ENCODE measurements around the gene HSPBAP1. TPM values are rescaled to one million over a fixed set of nuclear protein-coding genes. Genes with fewer than 3 reads are reported as not detected.

HSPBAP1 gene
- total and polyA plus RNA-seq, 2 of the 4 experiments (the other 2 are of a cell fraction), result 2.6 to 4.8 TPM

- TF ChIP-seq MAZ (IDR thresholded peaks at IDR 0.05; ENCODE audit: borderline replicate concordance, low read depth, low read length) (no peak), CEBPB (IDR thresholded peaks at IDR 0.05; ENCODE audit: low read depth, low read length) (no peak), SMC3 (IDR thresholded peaks at IDR 0.05; ENCODE audit: low read depth, low read length) (no peak)
- TF ChIP-seq, protein P1, sequence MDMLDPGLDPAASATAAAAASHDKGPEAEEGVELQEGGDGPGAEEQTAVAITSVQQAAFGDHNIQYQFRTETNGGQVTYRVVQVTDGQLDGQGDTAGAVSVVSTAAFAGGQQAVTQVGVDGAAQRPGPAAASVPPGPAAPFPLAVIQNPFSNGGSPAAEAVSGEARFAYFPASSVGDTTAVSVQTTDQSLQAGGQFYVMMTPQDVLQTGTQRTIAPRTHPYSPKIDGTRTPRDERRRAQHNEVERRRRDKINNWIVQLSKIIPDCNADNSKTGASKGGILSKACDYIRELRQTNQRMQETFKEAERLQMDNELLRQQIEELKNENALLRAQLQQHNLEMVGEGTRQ (IDR thresholded peaks at IDR 0.05; ENCODE audit: low read depth, low read length), result no peak
These were observed 42.0 kb upstream of the HSPBAP1 start (continued) for GRCh38 chr3:122835590-122835989.

DNA sequence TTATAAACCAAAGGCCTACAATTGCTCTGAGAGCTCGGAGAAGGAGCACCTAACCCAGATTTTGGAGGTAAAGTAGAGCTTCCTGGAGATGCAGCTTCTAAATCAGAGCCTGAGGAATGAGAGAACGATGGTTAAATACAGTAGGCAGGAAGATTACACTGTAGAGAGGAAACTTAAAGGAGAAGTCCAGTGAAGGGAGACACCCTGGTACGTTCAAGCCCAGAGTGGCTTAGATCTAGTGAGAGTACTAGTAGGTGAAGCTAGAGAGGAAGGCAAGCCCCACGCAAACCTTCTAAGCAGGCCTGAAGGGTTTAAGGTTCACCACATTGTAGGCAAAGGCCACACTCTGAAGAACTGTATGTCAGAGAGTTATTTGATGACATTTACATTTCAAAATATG, 34.6 kb upstream of the HSPBAP1 start:
- Histone ChIP-seq H4K8ac (ENCODE audit: low read depth in 2 of 2, low read length in 2 of 2) (no peak overlapping the region), H3K9me1 (ENCODE audit: insufficient read depth, low read length) (no peaks in the 10 kb centered on the region; the same call in 1 of the 2 replicates), H2BK15ac (ENCODE audit: low read depth, low read length) (no peak overlapping the region), H3K9ac (ENCODE audit: low read depth, low read length) (no peak overlapping the region), H3K23ac (ENCODE audit: low read depth, low read length) (no peak overlapping the region), H3K4me2 (ENCODE audit: low read depth, low read length) (no peak overlapping the region), H3K27me3 (ENCODE audit: control insufficient read depth, insufficient read depth, low read length) (no peaks in the 10 kb centered on the region), H3K4ac (ENCODE audit: low read depth, low read length) (no peak overlapping the region), H3K4me3 (ENCODE audit: insufficient read depth, low read depth, low read length) (no peak overlapping the region), H3K56ac (ENCODE audit: extremely low read depth, insufficient read depth, low read length) (no peak overlapping the region), H4K20me1 (ENCODE audit: insufficient read depth, low read length) (no peaks in the 10 kb centered on the region), H3K36me3 (ENCODE audit: control insufficient read depth, insufficient read depth, low read length) (peaks cover 6% of the 10 kb centered on the region; the same call in 1 of the 2 replicates), H2BK20ac (ENCODE audit: low read depth, low read length) (no peak overlapping the region), H2BK5ac (ENCODE audit: low read depth, low read length, poor library complexity, severe bottlenecking) (no peak overlapping the region), H2AK5ac (ENCODE audit: low read depth, low read length) (no peak overlapping the region), H2BK120ac (ENCODE audit: low read depth, low read length) (no peak overlapping the region), H3K9me3 (ENCODE audit: control insufficient read depth, insufficient read depth, low read length) (no peaks in the 10 kb centered on the region), H3K14ac (replicated peaks; ENCODE audit: low read depth, low read length) (no peak overlapping the region), H4K5ac (ENCODE audit: low read depth, low read length) (no peak overlapping the region), H3K18ac (ENCODE audit: low read depth, low read length) (no peak overlapping the region), H3K4me1 (ENCODE audit: control insufficient read depth, insufficient read depth, low read length) (no peaks in the 10 kb centered on the region), H4K91ac (ENCODE audit: insufficient read depth, low read depth, low read length) (no peak overlapping the region), H2AFZ (replicated peaks; ENCODE audit: low read length, poor library complexity) (no peak overlapping the region), H2AK9ac (replicated peaks; ENCODE audit: low read depth, low read length, poor library complexity) (no peak overlapping the region), H3K79me1 (ENCODE audit: low read depth in 1 of 2, low read length in 2 of 2) (no peaks in the 10 kb centered on the region), H3K27ac (ENCODE audit: insufficient read depth, low read length) (no peak overlapping the region)
- dilution Hi-C loops (cut with HindIII; ENCODE audit: low sequenced_read_pairs, unreplicated experiment) (no loop called here), in situ Hi-C loops (cut with MboI; ENCODE audit: low sequenced_read_pairs) (no loop called here), intact Hi-C loops (cut with micrococcal nuclease) (no loop called here)
- no TSS peak for BruUV-seq (replicated peaks)
- DNase-seq (no peak), ATAC-seq (ENCODE audit: low read depth) (no peak)
- ChIA-PET CTCF (no interaction called here), POLR2A (ENCODE audit: unreplicated experiment) (no interaction called here)
- WGBS, 2 experiments (ENCODE audit: extremely low coverage in 2 of 2, insufficient read length in 1 of 2), result 100% methylated on average over 1 of the region's 4 CpGs; no CpG with 5 or more reads in 1 of the 2 experiments
- TF ChIP-seq ELK1 (IDR thresholded peaks at IDR 0.05; ENCODE audit: borderline replicate concordance, low read depth, low read length) (no peak), MXI1 (IDR thresholded peaks at IDR 0.05; ENCODE audit: borderline replicate concordance, low read depth, low read length) (no peak), FOS (IDR thresholded peaks at IDR 0.05; ENCODE audit: low read depth, low read length) (no peak)
